ENCODE data around the gene HSF2BP.
"Not testable (repeated sequence)": the region's sequence is repeated elsewhere in the genome, so short reads cannot be mapped to it uniquely, and the experiment has no call there.

Gene HSF2BP

GRCh38 chr21:43659136-43660000, at the start of gene HSF2BP, which contains the start of gene RRP1B:
Gene HSF2BP, minus strand, starts transcription at chr21:43659488. Its CDS starts 1,392 bp downstream, at chr21:43658096.
Gene RRP1B, plus strand, starts transcription at chr21:43659560. Its CDS starts 105 bp downstream, at chr21:43659665.
- DNase-seq (ENCODE audit: low read depth) = peak; percentile 56

- DNase-seq (ENCODE audit: low read depth) = no peak
Measured at GRCh38 chr21:43708745-43709381, 49.6 kb upstream of the HSF2BP start.

- no peak for DNase-seq (ENCODE audit: low read depth)
Measured at GRCh38 chr21:43707462-43707861, 48.2 kb upstream of the HSF2BP start.

- DNase-seq (ENCODE audit: low read depth) = no peak
Measured at GRCh38 chr21:43703035-43703880, 44.0 kb upstream of the HSF2BP start.

- DNase-seq (ENCODE audit: low read depth) = no peak
Measured at GRCh38 chr21:43702785-43703034, 43.4 kb upstream of the HSF2BP start.

- DNase-seq (ENCODE audit: low read depth) = no peak
Measured at GRCh38 chr21:43701936-43702784, 42.9 kb upstream of the HSF2BP start.

GRCh38 chr21:43699933-43700599, 40.8 kb upstream of the HSF2BP start:
- no peak for DNase-seq (ENCODE audit: low read depth)

GRCh38 chr21:43699492-43699777, 40.1 kb upstream of the HSF2BP start:
- not testable (repeated sequence) for DNase-seq (ENCODE audit: low read depth)

- DNase-seq (ENCODE audit: low read depth) = no peak
Measured at GRCh38 chr21:43697758-43698643, 38.7 kb upstream of the HSF2BP start.

- no peak for DNase-seq (ENCODE audit: low read depth)
Measured at GRCh38 chr21:43696214-43696613, 36.9 kb upstream of the HSF2BP start.

- no peak for DNase-seq (ENCODE audit: low read depth)
Measured at GRCh38 chr21:43694437-43695079, 35.3 kb upstream of the HSF2BP start.

GRCh38 chr21:43693981-43694380, 34.7 kb upstream of the HSF2BP start:
- DNase-seq (ENCODE audit: low read depth) = no peak

- DNase-seq (ENCODE audit: low read depth) = no peak
Measured at GRCh38 chr21:43692949-43693348, 33.7 kb upstream of the HSF2BP start.

- DNase-seq (ENCODE audit: low read depth) = no peak
Measured at GRCh38 chr21:43691801-43692200, 32.5 kb upstream of the HSF2BP start.

- DNase-seq (ENCODE audit: low read depth) = no peak
Measured at GRCh38 chr21:43691086-43691795, 32.0 kb upstream of the HSF2BP start.

GRCh38 chr21:43690346-43690745, 31.1 kb upstream of the HSF2BP start:
- DNase-seq (ENCODE audit: low read depth) = no peak

GRCh38 chr21:43689556-43690337, 30.5 kb upstream of the HSF2BP start:
- DNase-seq (ENCODE audit: low read depth) = no peak

GRCh38 chr21:43688906-43689305, 29.6 kb upstream of the HSF2BP start:
- DNase-seq (ENCODE audit: low read depth) = no peak
